GM21576 (cell line): ENCODE data around the gene GNB2.
"Not testable (repeated sequence)": the region's sequence is repeated elsewhere in the genome, so short reads cannot be mapped to it uniquely, and the experiment has no call there.

Experiments used
- ATAC-seq: cut with Tn5 transposase; IDR thresholded peaks from one replicate; pipeline ENCODE4 v1.9.1; 2021; ENCODE audit warnings: mild to moderate bottlenecking, moderate library complexity; ENCODE audit not compliant: unreplicated experiment

Gene GNB2

DNA sequence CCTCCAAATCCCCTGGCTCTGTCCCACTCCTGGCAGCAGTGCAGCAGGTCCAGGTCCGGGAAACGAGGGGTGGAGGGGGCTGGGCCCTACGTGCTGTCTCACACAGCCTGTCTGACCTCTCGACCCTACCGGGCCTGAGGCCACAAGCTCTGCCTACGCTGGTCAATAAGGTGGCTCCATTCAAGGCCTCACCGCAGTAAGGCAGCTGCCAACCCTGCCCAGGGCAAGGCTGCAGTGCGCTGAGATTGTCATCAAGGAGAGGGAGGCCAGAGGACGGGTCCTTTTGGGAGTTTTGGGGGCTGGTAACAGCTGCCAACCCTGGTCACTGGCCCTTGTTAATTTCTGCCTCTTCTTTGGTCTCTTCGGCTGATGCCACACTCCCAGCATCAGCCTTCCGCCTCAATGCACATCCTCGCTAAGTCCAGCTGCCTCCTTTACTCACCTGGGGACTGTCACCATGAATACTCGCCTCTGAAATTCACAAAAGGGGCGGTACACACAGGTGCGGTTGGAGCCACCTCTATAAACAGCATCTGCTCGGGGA, 50.3 kb downstream of the GNB2 start:
- ATAC-seq = no peak

DNA sequence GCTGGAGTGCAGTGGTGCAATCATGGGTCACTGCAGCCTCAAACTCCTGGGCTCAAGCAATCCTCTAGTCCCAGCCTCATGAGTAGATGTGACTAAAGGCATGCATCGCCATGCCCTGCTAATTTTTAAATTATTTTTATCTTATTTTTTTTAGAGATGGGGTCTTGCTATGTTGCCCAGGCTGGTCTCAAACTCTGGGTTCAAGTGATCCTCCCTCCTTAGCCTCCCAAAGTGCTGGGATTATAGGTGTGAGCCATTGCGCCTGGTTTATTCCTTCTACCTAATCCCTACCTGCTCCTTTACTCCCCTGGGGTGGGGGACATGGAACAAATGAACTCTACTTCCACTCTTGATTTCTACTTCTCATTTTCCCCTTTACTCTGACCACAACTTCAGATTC, 50.8 kb downstream of the GNB2 start:
- not testable (repeated sequence) for ATAC-seq

DNA sequence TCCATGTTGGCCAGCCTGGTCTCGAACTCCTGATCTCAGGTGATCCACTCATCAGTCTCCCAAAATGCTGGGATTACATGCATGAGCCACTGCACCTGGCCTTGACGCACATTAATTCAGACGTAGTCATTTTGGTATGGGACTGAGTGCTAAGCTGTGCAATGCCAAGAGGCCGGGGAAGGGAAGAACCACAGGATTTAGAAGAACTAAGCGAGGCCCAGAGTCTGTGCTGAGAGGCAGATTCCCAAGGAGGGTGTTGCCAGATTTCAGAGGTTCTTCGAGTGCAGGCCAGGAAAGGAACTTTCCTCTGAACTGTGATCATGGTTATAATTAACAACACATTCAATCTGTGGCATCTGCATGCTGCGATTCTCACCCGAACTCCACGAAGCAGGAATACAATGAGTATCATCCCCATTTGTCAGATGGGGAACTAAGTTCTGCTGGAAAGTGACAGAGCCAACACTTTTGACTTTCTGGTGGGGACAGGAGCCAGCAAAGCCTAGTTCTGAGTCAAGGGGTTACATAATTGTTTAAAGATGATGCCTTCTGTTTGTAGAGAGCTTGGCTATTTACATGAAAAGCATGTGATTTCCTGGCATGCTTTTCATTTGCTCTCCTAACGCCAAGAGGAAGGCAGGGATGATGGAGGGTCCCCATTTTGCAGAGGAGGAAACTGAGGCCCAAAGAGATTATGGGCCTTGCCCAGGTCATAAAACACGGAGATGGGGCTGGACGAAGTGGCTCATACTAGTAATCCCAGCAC, 53.6 kb downstream of the GNB2 start:
- no peak for ATAC-seq

DNA sequence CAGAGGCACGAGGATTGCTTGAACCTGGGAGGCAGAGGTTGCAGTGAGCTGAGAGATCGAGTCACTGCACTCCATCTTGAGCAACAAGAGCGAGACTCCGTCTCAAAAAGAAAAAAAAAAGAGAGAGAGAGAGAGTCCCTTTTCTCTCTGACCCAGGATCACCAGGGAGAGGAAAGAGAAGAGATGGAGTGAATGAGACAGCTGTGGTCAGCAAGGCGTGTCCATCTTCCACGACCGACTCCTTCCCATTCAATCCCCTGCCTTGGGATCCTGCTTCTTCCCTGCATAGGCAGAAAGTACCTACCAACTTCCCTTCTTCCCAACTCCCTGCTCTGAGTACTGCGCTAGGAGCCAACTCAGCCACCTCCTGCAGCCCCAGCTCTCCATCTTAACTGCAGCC, 54.7 kb downstream of the GNB2 start:
- no peak for ATAC-seq
